ENCODE results near the gene SH2D7. TPM values are rescaled to one million over a fixed set of nuclear protein-coding genes. Genes with fewer than 3 reads are reported as not detected.

Gene SH2D7
- polyA plus RNA-seq, 1 of the 3 experiments (the other 2 are of a cell fraction): not detected

DNA sequence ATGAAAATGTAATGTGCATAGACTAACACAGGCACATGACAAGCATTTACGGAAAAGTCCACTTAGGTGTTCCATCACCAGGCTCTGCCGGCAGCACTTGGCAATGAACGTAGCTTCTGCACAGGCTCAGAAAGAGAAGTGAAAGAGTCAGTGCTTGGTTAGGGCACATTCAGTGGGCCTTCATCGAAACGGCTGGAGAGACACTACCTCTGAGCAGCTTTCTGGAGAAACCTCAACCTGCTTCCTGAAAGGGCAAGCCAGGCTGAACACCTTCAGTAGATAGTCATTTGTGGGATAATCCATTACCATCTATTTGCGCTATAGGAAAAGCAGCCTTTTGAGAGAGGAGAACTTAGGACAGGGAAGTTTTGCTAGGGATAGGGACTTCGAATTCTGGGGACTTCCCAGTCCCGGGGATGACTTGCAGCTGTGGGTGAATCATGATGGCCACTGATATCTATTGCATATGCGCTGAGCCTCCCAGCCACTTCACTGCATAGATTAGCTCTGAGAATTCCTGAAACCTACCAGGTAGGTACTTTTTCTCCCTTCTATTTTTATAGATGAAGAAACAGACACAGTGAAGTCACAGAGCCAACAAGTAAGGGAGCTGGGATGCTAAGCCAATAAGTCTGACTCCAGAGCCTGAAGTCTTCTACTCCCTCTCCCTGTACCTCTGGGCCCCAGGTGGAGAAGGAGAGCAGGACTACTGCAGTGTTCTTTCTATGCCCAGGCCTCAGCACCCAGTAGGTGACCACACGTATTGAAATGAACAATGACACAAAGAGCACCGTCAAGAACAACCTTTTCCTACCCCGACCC lies 4.2 kb upstream of the SH2D7 start:
- TF ChIP-seq RCOR1 (IDR thresholded peaks at IDR 0.05; ENCODE audit: low read length) (no peak), GATA2 (CRISPR knock-in tag; IDR thresholded peaks at IDR 0.05) (no peak), JUND (IDR thresholded peaks at IDR 0.05) (no peak), NRF1 (IDR thresholded peaks at IDR 0.05; ENCODE audit: low read depth, low read length) (no peak), TEAD4 (IDR thresholded peaks at IDR 0.05; ENCODE audit: borderline replicate concordance, insufficient read depth) (no peak), EZH2phosphoT487 (IDR thresholded peaks at IDR 0.05; ENCODE audit: borderline replicate concordance, low read depth) (no peak), EP300 (IDR thresholded peaks at IDR 0.05; ENCODE audit: borderline replicate concordance in 1 of 2, low read depth in 1 of 2, low read length in 1 of 2) (no peak), MEF2A (IDR thresholded peaks at IDR 0.05; ENCODE audit: borderline replicate concordance, low read depth) (no peak), ELF1 (IDR thresholded peaks at IDR 0.05) (no peak), MXI1 (IDR thresholded peaks at IDR 0.05; ENCODE audit: low read depth, low read length) (no peak)
- TF ChIP-seq, protein P1, sequence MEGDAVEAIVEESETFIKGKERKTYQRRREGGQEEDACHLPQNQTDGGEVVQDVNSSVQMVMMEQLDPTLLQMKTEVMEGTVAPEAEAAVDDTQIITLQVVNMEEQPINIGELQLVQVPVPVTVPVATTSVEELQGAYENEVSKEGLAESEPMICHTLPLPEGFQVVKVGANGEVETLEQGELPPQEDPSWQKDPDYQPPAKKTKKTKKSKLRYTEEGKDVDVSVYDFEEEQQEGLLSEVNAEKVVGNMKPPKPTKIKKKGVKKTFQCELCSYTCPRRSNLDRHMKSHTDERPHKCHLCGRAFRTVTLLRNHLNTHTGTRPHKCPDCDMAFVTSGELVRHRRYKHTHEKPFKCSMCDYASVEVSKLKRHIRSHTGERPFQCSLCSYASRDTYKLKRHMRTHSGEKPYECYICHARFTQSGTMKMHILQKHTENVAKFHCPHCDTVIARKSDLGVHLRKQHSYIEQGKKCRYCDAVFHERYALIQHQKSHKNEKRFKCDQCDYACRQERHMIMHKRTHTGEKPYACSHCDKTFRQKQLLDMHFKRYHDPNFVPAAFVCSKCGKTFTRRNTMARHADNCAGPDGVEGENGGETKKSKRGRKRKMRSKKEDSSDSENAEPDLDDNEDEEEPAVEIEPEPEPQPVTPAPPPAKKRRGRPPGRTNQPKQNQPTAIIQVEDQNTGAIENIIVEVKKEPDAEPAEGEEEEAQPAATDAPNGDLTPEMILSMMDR (IDR thresholded peaks at IDR 0.05): no peak
- TF ChIP-seq, protein P2, sequence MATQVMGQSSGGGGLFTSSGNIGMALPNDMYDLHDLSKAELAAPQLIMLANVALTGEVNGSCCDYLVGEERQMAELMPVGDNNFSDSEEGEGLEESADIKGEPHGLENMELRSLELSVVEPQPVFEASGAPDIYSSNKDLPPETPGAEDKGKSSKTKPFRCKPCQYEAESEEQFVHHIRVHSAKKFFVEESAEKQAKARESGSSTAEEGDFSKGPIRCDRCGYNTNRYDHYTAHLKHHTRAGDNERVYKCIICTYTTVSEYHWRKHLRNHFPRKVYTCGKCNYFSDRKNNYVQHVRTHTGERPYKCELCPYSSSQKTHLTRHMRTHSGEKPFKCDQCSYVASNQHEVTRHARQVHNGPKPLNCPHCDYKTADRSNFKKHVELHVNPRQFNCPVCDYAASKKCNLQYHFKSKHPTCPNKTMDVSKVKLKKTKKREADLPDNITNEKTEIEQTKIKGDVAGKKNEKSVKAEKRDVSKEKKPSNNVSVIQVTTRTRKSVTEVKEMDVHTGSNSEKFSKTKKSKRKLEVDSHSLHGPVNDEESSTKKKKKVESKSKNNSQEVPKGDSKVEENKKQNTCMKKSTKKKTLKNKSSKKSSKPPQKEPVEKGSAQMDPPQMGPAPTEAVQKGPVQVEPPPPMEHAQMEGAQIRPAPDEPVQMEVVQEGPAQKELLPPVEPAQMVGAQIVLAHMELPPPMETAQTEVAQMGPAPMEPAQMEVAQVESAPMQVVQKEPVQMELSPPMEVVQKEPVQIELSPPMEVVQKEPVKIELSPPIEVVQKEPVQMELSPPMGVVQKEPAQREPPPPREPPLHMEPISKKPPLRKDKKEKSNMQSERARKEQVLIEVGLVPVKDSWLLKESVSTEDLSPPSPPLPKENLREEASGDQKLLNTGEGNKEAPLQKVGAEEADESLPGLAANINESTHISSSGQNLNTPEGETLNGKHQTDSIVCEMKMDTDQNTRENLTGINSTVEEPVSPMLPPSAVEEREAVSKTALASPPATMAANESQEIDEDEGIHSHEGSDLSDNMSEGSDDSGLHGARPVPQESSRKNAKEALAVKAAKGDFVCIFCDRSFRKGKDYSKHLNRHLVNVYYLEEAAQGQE (IDR thresholded peaks at IDR 0.05; ENCODE audit: low read depth, low read length): no peak
- Histone ChIP-seq H2AFZ (ENCODE audit: low read depth) (no peak overlapping the region), H3K9me3 (no peaks in the 10 kb centered on the region), H3K9me2 (no peaks in the 10 kb centered on the region), H3K9ac (no peak overlapping the region), H3K4me3 (ENCODE audit: low read depth in 2 of 2, low read length in 1 of 2) (no peak overlapping the region), H3K27me3 (ENCODE audit: insufficient read depth) (no peaks in the 10 kb centered on the region), H3K27ac (ENCODE audit: low read depth in 2 of 2, low read length in 1 of 2) (no peak overlapping the region), H3K79me2 (ENCODE audit: insufficient read depth) (no peaks in the 10 kb centered on the region), H3K4me1 (ENCODE audit: control insufficient read depth in 1 of 2, insufficient read depth in 2 of 2, low read depth in 1 of 2, low read length in 1 of 2) (peaks cover 13 to 25% of the 10 kb centered on the region in 2 experiments; a peak in 3 of 4 replicates), H3F3A (replicated peaks; ENCODE audit: insufficient read depth) (no peaks in the 10 kb centered on the region), H3K4me2 (no peak overlapping the region), H4K20me1 (ENCODE audit: insufficient read depth) (no peaks in the 10 kb centered on the region), H3K36me3 (replicated peaks in 1 of 2; ENCODE audit: control insufficient read depth in 1 of 2, insufficient read depth in 2 of 2, low read length in 1 of 2) (no peaks in the 10 kb centered on the region)
- WGBS (ENCODE audit: low lambda C conversion rate): 84% methylated on average over 12 of the region's 12 CpGs
- ChIA-PET CTCF (no interaction called here), POLR2A (no interaction called here)
- DNase-seq: no peak

All from SK-N-SH (cell line).